ENCODE results near the gene TMEM132E. TPM values are rescaled to one million over a fixed set of nuclear protein-coding genes. Genes with fewer than 3 reads are reported as not detected.
A peak's percentile ranks its signal among the peaks of the same experiment; 100 is the strongest.

TMEM132E gene
- total RNA-seq, 2 donors from 2014 or later, result 0.56 to 1.9 TPM

DNA sequence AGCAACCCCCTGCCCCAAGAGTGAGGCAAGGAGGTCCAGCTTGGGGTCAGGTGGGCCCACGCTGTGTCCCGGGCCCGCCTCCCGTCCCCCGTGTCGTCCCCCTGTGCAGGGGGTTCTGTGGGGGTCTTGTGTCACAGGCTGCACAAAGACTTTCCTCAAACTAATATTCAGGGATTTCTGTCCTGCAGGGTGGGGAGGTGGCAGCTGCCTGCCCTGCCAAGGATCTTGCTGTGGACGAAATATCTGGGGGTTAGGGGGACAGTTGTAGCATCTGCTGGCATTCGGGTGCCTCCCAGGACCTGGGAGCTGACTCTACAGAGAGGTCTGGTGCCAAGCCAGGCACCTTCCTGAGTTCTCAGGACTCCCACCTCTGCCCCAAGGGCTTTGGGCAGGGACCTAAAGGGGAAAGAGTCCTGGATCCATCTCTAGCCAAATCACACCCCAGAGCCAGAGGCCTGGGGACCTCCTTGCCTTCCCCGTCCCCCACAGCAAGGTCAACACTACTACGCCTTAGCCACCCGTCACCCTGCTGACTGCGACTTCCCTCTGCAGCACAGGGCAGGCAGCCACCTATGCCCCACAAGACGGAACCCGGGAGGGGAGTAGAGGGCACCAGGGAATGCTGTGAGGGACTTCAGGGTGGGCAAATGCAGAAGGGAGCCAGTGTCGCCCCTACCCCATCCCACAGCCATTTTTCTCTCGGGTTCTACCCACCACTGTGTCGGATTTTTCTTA, 59.3 kb downstream of the TMEM132E start:
- DNase-seq (ENCODE audit: low spot score), result no peak
- Histone ChIP-seq H3K9me3 (no peaks in the 10 kb centered on the region), H3K4me1 (ENCODE audit: control insufficient read depth in 1 of 2, low read depth in 2 of 2) (no peaks in the 10 kb centered on the region), H3K36me3 (no peaks in the 10 kb centered on the region), H3K27me3 (replicated peaks; ENCODE audit: insufficient read depth) (no peaks in the 10 kb centered on the region), H3K27ac (no peak overlapping the region), H3K4me3 (peak overlapping the region; percentile 69)
- TF ChIP-seq, protein P1, sequence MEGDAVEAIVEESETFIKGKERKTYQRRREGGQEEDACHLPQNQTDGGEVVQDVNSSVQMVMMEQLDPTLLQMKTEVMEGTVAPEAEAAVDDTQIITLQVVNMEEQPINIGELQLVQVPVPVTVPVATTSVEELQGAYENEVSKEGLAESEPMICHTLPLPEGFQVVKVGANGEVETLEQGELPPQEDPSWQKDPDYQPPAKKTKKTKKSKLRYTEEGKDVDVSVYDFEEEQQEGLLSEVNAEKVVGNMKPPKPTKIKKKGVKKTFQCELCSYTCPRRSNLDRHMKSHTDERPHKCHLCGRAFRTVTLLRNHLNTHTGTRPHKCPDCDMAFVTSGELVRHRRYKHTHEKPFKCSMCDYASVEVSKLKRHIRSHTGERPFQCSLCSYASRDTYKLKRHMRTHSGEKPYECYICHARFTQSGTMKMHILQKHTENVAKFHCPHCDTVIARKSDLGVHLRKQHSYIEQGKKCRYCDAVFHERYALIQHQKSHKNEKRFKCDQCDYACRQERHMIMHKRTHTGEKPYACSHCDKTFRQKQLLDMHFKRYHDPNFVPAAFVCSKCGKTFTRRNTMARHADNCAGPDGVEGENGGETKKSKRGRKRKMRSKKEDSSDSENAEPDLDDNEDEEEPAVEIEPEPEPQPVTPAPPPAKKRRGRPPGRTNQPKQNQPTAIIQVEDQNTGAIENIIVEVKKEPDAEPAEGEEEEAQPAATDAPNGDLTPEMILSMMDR (IDR thresholded peaks at IDR 0.05), result peak; percentile 10
- ATAC-seq (ENCODE audit: insufficient number of reproducible peaks, low FRiP score, low read depth), result no peak

DNA sequence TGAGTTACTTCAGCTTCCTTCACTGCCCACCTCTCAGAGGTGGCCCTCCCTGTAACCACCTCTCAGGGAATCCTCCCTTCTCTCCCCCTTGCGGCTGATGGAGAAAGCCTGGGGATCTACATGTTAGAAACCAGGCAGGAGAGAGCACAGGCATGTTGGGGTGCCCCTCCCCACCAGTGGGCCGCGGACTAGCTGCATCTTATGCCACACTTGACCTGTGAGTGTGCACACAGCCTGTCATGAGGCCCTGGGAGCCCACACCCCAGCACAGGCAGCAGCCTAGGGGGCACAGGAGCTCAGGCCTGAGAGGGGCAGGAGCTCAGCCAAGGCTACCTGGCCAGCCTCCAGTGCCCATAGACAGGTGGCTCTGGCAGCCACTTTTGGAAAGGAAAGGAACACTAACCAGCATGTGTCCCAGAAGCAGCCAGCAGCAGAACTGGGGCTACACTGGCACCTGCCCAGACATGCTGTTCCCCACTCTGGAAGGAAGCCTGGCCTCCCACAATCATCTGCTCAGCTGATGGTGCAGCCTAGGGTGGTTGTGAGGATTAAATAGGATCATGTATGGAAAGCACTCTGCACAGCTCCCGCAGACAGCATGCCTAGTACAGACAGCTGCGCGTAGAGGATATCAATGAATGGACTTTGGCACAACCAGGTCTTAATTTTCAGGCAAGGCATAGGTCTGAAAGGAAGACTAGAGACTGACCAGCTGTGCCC, 60.5 kb downstream of the TMEM132E start:
- Histone ChIP-seq H3K9me3 (no peaks in the 10 kb centered on the region), H3K4me3 (no peak overlapping the region), H3K27ac (no peak overlapping the region), H3K4me1 (ENCODE audit: control insufficient read depth in 1 of 2, low read depth in 2 of 2) (no peaks in the 10 kb centered on the region), H3K27me3 (replicated peaks; ENCODE audit: insufficient read depth) (no peaks in the 10 kb centered on the region), H3K36me3 (no peaks in the 10 kb centered on the region)
- DNase-seq (ENCODE audit: low spot score) (no peak), ATAC-seq (ENCODE audit: insufficient number of reproducible peaks, low FRiP score, low read depth) (no peak)
- TF ChIP-seq, protein P1 (IDR thresholded peaks at IDR 0.05), result no peak

DNA sequence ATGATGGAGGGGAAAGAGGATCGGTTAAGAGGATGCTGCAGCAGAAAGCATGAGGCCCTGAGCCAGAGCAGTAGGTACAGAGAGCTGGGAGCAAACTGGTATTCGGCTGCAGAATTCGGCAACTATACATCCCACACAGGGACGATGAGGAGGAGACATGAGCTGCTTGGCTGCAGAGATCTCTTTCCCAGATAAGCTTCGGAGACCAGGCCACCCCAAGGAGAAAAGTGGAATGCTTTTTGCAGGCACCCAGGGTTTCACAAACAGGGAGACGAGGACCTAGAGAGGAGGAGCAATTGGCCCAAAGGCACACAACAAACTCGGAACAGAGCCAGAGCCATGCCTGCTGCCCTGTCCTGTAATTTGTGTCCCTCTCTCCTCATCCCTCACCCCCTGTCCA, 62.0 kb downstream of the TMEM132E start:
- Histone ChIP-seq H3K36me3 (no peaks in the 10 kb centered on the region), H3K4me1 (ENCODE audit: control insufficient read depth in 1 of 2, low read depth in 2 of 2) (no peaks in the 10 kb centered on the region), H3K27me3 (replicated peaks; ENCODE audit: insufficient read depth) (no peaks in the 10 kb centered on the region), H3K4me3 (no peak overlapping the region), H3K9me3 (no peaks in the 10 kb centered on the region), H3K27ac (no peak overlapping the region)
- DNase-seq (ENCODE audit: low spot score), result no peak
- TF ChIP-seq, protein P1 (IDR thresholded peaks at IDR 0.05), result no peak
- no peak for ATAC-seq (ENCODE audit: insufficient number of reproducible peaks, low FRiP score, low read depth)

DNA sequence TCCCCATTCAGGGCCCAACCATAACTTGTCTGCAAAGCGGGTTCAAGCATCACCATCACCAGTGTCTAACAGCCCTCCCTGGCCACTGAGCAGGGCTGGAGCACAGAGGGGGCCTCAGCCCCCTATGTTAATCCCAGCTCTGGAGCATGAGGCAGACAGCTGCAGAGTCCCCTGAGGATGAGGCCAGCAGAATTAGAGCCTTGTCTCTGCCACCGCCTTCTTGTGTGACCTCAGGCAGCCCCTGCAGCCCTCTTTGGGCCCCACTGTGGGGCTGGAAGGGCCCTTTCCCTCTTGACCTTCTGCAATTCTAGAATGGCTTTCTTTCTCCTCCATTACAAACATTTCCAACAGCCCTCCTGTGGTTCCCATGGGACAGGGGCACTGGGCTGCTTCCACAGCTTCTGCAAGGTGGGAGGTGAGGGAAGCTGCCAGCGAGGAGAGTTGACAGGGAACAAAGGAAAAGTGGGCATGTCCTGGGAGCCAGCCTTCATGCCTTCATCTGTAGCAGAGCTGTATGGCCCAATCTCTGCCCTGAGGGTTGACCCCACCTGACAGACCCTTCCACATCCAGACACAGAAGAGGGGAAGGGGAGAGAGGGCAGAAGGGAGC, 65.7 kb downstream of the TMEM132E start:
- no peak for ATAC-seq (ENCODE audit: insufficient number of reproducible peaks, low FRiP score, low read depth)
- H3K9me3 ChIP-seq, result no peaks in the 10 kb centered on the region
- no peak overlapping the region for H3K4me3 ChIP-seq
- no peaks in the 10 kb centered on the region for H3K36me3 ChIP-seq
- no peak overlapping the region for H3K27ac ChIP-seq
- no peak for DNase-seq (ENCODE audit: low spot score)
- no peaks in the 10 kb centered on the region for H3K4me1 ChIP-seq (ENCODE audit: control insufficient read depth in 1 of 2, low read depth in 2 of 2)
- H3K27me3 ChIP-seq (replicated peaks; ENCODE audit: insufficient read depth), result no peaks in the 10 kb centered on the region
- TF ChIP-seq, protein P1 (IDR thresholded peaks at IDR 0.05), result no peak

DNA sequence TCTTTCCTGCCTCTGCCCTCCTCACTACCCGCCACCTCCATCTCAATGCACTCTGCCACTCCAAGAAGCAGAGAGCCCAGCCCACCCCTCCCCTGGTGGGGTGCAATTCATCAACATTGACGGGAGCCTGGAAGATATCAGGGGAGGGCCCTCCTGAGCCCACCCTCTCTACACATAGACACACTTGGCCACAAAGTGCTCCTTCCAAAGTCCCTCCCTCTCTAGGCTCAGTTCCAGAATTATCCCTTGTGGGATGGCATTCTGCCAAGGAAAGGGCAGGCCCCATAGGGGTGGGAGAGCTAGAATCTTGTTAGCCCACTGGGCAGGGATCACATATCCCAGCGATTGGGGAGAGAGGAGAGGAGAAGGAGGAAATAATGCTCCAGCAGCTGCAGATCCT, 66.2 kb downstream of the TMEM132E start:
- DNase-seq (ENCODE audit: low spot score) (no peak), ATAC-seq (ENCODE audit: insufficient number of reproducible peaks, low FRiP score, low read depth) (no peak)
- H3K9me3 ChIP-seq, result no peaks in the 10 kb centered on the region
- no peak overlapping the region for H3K27ac ChIP-seq
- no peak overlapping the region for H3K4me3 ChIP-seq
- H3K36me3 ChIP-seq, result no peaks in the 10 kb centered on the region
- H3K27me3 ChIP-seq (replicated peaks; ENCODE audit: insufficient read depth), result no peaks in the 10 kb centered on the region
- TF ChIP-seq, protein P1 (IDR thresholded peaks at IDR 0.05), result no peak
- no peaks in the 10 kb centered on the region for H3K4me1 ChIP-seq (ENCODE audit: control insufficient read depth in 1 of 2, low read depth in 2 of 2)
